ENCODE results near the gene ZNF619. TPM values are rescaled to one million over a fixed set of nuclear protein-coding genes. Genes with fewer than 3 reads are reported as not detected.
A peak's percentile ranks its signal among the peaks of the same experiment; 100 is the strongest.

The ZNF619 gene
- total and polyA plus RNA-seq, 2 donors = 2.8 to 7.6 TPM

GRCh38 chr3:40524568-40525285 lies 47.8 kb downstream of the ZNF619 start, which contains the start of gene ZNF621:
Gene ZNF621 (plus strand): TSS chr3:40524960. CDS start chr3:40525841, 881 bp downstream.
- under 1% methylated on average over 59 of the region's 59 CpGs for WGBS

GRCh38 chr3:40528426-40528825 lies 51.5 kb downstream of the ZNF619 start:
- peaks cover 13% of the 10 kb centered on the region for H3K36me3 ChIP-seq (ENCODE audit: insufficient read depth)
- WGBS = 96% methylated on average over 3 of the region's 3 CpGs
- no peak overlapping the region for H3K27ac ChIP-seq (ENCODE audit: low read depth)
- peaks cover 2% of the 10 kb centered on the region for H3K4me1 ChIP-seq (ENCODE audit: insufficient read depth)
- DNase-seq (ENCODE audit: extremely low spot score) = no peak
- H3K4me3 ChIP-seq (ENCODE audit: low read depth, low read length) = no peak overlapping the region

More at GRCh38 chr3:40524568-40525285, 47.8 kb downstream of the ZNF619 start, which contains the start of gene ZNF621:
- H3K4me1 ChIP-seq (ENCODE audit: insufficient read depth) = peaks cover 2% of the 10 kb centered on the region
- no peaks in the 10 kb centered on the region for H3K36me3 ChIP-seq (ENCODE audit: insufficient read depth)
- H3K4me3 ChIP-seq (ENCODE audit: low read depth, low read length) = peak within 1 kb of the TSS; percentile 77
- no peak for DNase-seq (ENCODE audit: extremely low spot score)
- peak within 1 kb of the TSS; percentile 89 for H3K27ac ChIP-seq (ENCODE audit: low read depth)

- no peak overlapping the region for H3K4me3 ChIP-seq (ENCODE audit: low read depth, low read length)
- 97% methylated on average over 5 of the region's 5 CpGs for WGBS
- H3K4me1 ChIP-seq (ENCODE audit: insufficient read depth) = no peaks in the 10 kb centered on the region
- no peak overlapping the region for H3K27ac ChIP-seq (ENCODE audit: low read depth)
- peaks cover 13% of the 10 kb centered on the region for H3K36me3 ChIP-seq (ENCODE audit: insufficient read depth)
- DNase-seq (ENCODE audit: extremely low spot score) = no peak
Observed at GRCh38 chr3:40532252-40532651, 55.3 kb downstream of the ZNF619 start.

GRCh38 chr3:40534283-40534682 lies 57.4 kb downstream of the ZNF619 start:
- no peak overlapping the region for H3K4me3 ChIP-seq (ENCODE audit: low read depth, low read length)
- no peaks in the 10 kb centered on the region for H3K4me1 ChIP-seq (ENCODE audit: insufficient read depth)
- H3K36me3 ChIP-seq (ENCODE audit: insufficient read depth) = peaks cover 13% of the 10 kb centered on the region
- no peak for DNase-seq (ENCODE audit: extremely low spot score)
- H3K27ac ChIP-seq (ENCODE audit: low read depth) = no peak overlapping the region

Small RNAs within 50 kb of the gene (small RNA-seq; reads per million reads assigned to genes)
- gene RNU5B-2P = 2.5 reads per million, percentile 88 among the genes with 10 or more reads in this experiment

Other genes with a start within 250 kb of the ZNF619 start
- 31.9 TPM for gene EIF1B, start 167.4 kb upstream of the ZNF619 start, total RNA-seq
- gene EIF1B, start 167.4 kb upstream of the ZNF619 start, polyA plus RNA-seq = 95.8 TPM
- gene ENTPD3, start 89.9 kb upstream of the ZNF619 start, total RNA-seq = 8.5 TPM
- gene ENTPD3, start 89.9 kb upstream of the ZNF619 start, polyA plus RNA-seq = 4.1 TPM
- gene RPL14, start 19.8 kb upstream of the ZNF619 start, total RNA-seq = 300 TPM
- 1,293 TPM for gene RPL14, start 19.8 kb upstream of the ZNF619 start, polyA plus RNA-seq
- gene ZNF620, start 28.9 kb downstream of the ZNF619 start, total RNA-seq = 5.3 TPM
- gene ZNF620, start 28.9 kb downstream of the ZNF619 start, polyA plus RNA-seq = 2.1 TPM
- gene ZNF621, start 47.8 kb downstream of the ZNF619 start, total RNA-seq = 22.8 TPM
- gene ZNF621, start 47.8 kb downstream of the ZNF619 start, polyA plus RNA-seq = 10.9 TPM